COLO668 (cell line): Measurements from ENCODE around the gene NR2C2AP.

ENCODE experiments used
- DNase-seq: peaks from one replicate; lab custom pipeline; 2025; ENCODE audit not compliant: unreplicated experiment; lab: John Stamatoyannopoulos, UW

Gene NR2C2AP

DNA sequence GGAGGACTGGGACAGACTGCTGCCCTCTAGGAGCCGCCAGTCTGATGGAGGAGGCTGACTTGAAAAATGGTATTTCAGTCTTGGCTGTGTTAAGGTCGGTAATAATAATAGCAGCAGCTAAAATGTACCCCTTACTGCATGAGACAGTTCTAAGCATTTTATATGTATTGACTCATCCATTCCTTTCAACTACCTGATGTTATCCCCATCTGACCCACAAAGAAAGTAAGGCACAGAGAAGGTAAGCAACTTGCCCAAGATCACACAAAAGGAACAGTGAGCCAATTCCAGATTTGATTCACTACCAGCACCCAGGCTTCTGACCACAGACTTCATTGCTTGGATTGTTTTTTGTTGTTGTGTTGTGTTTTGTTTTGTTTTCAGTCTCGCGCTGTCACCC lies 12.6 kb upstream of the NR2C2AP start:
- no peak for DNase-seq

DNA sequence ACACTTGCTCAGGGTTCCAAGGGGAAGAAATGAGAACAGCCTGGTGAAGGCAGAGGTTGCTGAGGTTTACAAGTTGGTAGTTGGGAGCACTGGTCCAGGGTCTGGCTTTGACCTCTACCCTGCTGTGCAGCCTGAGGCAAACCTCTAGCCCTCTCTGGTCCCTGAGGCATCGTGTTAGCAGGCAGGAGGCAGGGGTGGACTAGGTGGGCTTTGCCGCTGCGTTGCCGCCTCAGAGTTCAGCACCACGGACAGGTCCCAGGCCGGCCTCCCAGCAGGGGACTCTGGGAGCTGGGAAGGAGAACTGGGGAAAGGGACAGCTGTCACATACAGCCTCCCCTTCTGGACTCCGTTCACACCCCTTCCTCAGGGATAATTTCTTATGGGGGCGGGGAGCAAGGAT lies 11.7 kb upstream of the NR2C2AP start:
- no peak for DNase-seq

DNA sequence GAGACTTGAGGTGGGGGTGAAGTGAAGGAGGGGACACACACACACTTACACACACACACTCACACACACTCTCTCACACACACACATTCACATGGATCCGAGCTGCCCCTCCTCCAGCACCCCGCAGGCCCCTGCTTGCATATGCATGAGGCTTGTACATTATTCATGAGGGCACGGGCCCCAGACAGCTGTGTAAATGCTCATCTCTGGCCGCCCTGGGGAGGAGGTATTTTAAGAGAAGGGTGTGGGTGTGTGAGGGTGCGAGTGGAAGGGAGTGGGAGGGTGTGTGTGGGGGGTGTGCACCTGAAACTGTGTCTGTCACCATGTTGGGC lies 10.9 kb upstream of the NR2C2AP start:
- peak; percentile 53 for DNase-seq

DNA sequence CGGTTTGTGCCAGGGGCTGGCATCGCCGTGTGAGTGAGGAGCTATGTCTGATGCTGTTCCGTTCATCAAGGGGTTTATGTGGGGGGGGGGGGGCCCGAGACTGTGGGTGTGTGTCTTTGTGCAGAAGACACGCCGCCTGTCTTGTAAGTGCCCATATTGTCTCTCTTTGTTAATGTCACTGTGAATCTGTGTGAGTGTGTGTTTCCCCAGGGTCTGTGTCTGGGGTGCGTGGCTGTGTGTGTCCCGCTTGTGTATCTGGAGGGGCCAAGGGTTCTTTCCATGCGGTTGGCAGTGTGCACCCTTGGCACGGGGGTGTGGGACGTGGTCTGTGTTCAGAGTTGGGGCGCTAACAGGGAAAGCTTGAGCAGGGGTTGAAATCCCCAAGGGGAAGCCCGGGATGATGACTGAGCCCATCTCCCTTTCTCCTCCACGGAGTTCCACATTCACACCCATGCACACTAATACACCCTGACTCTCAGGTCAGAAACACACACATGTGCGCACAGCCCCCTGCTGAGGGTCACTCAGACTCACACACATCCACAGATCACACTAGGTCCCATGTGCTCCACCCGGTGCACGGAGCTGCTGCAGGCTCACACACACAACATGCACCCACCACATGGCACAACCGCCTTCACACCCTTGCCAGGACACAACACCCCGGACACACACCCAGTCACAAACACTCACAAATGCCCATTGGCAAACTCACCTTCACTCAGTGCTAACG lies 10.4 kb upstream of the NR2C2AP start:
- no peak for DNase-seq

DNA sequence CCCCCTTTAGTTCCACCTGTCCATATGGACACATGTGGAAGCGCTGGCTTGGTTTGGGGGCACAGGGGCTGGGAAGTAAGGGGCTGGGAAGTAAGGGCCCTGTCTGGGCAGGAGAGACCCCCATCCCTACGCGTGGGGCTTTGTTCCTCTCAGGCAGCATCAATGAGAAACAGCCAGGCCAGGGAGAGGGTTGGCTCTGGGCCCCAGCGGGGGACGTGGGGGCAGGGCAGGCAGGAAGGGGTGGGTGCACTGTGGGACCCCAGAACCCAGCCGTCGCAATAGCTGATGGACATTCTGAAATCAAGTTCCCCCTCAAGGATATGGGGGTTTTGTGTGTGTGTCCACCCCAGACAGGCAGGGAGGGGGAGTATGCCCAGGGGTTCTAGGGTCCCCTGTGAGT lies 9.7 kb upstream of the NR2C2AP start:
- DNase-seq, result no peak

DNA sequence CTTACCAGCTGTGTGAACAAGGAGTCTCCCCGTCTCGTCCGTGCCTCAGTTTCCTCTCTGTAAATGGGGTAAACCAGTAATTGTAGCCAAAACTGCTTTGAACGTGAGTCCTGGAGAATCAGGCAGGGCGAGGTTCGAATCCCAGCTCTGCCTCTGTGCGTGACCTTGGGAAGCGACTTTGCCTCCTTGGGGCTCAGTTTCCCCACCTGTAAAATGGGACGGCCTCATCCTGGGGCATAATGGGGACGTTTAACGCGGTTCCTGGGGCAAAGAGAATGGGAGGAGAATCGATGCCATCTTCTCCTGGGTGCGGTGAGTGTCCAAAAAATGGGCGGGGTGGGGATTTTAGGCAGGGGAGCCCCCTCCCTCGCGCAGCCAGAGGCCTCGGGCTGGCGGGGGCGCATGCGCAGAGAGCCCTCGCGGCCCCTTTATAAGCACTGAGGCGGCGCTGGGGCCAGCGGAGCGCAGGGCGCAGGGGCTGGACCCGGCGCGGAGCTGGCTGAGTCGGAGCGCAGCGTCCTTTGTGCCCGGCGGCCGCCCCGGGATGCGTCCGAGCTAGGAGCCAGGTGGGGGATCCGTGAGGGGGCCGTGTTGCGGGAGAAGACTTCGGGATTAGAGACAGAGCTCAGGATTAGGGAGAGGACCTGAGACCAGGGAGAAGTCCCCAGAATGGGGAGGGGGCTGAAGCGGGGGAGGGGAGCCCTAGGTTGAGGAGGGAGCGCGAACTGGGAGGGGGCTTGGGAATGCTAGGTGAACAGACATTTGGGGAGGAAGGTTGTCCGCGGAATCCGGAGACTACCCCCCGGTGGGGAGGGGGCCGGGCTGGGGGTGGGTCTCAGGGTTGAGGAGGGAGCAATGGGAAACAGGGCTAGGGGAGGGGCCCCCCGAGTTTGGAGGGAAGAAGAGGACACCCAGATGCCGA lies 8.5 kb upstream of the NR2C2AP start, which contains the start of gene NCAN:
Gene NCAN, plus strand, starts transcription at position 460 of the 922 bp plus-strand sequence. CDS start 4,996 bp downstream, outside the sequence.
- no peak for DNase-seq

DNA sequence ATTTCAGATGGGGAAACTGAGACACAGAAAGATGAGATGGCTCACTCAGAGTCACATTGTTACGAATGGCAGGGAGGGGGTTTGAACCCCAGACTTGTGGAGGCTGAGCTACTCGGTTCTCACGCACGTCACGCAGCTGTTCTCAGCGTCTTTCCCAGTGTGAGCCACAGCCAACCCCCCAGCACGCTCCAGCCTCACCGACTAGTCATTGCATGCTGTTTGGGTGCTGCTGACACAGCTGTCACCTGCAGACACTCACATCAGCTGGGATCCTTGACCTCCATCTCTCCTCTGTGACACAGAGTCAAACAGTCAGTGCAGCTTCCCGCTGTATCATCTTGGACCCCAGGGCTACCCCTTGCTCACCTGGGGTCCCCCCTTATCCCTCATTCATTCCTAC lies 6.2 kb upstream of the NR2C2AP start:
- DNase-seq, result peak; percentile 48

DNA sequence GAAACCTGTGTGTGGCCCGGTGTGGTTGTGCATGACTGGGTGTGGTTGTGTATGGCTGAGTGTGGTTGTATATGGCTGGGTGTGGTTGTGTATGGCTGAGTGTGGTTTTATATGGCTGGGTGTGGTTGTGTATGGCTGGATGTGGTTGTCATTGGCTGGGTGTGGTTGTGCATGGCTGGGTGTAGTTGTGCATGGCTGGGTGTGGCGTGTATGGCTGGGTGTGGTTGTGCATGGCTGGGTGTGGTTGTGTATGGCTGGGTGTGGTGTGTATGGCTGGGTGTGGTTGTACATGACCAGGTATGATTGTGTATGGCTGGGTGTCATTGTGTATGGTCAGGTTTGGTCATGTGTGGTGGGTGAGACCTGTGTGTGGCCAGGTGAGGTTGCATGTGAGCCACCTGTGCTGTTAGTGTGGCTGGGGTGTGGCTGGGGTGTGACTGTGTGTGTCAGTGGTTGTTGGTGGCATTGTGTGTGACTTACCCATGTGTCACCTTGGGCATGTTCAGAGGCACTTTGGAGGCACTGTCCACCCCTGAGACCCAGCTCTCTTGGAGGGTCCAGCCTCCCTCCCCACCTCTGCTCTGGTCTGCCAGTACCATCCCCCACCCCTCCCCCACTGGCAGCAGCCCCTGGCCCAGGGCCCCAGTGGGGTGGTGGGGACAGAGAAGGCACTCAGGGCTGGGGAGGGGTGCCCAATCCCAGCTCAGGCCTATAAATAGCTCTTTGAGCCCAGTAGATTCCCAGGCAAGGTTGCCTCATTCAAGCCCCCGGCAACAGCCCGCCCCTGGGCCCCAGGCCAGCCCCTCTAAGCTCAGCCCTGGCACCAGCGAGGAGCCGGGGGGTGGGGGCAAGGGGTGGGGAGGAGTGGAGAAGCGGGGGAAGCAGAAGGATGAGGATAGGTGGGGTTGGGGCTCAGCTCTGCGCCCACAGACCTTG lies 4.7 kb upstream of the NR2C2AP start:
- DNase-seq, result no peak

DNA sequence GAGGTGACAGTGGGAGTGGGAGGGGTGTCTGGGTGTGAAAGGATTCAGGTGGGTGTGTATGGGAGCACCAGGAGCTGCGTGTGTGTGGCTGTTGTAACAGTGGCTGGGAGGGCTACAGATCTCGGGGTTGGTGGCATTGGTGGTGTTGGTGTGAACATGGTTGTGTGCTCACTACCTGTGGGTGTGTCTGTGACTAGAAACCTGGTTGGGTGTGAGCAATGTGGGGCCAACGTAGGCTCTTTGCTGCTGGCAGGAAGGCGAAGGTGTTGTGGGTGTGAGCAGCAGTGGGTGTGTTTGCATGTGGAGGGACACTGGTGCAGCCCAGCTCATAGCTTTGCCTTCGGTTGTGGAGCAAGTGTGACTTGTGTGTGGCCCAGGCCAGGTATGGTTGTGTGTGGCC lies 3.7 kb upstream of the NR2C2AP start:
- DNase-seq, result no peak

DNA sequence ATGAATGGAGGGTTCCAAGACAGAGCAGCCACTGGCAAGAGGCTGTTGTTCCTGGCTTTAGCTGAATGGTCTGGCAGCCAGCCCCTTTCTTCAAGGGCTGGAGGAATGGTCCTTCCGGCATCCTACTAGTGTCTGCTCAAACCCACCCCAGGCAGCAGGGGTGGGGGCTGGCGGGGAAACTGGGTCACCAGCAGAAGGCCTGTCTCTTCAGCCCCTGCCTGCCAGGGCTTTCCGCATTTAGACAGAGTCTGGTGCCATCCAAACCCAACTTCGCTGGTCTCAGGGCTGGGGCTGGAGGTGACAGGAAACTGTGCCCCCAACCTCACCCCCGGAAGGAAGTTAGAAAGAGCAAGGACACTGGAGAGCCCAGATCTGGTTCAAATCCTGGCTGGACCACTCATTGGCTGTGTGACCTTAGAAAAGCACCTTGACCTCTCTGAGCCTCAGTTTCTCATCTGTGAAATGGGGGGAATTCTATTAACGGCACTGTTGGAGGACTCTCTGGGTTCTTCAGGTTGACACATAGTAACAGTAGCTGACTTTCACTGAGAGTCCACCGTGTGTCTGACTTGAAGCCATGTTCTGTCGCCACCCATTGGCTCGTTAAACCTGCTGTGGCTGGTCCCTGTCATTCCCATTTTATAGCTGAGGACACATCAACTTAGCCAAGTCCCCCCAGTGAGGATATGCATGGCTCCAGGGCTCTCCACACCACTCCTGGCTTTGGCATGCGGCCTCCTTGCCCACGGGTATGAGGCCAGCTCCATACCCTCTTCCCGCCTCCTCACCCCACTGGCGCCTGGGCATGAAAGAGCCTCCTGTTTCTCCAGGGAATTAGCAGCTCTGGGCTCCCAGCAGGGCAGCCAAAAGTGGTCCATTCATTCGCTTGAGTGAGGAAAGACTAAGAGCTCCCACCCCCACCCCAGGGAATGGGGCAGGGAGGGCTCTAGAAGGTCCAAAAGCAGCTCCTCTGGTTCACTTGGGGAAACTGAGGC lies 2.5 kb upstream of the NR2C2AP start:
- DNase-seq, result no peak

DNA sequence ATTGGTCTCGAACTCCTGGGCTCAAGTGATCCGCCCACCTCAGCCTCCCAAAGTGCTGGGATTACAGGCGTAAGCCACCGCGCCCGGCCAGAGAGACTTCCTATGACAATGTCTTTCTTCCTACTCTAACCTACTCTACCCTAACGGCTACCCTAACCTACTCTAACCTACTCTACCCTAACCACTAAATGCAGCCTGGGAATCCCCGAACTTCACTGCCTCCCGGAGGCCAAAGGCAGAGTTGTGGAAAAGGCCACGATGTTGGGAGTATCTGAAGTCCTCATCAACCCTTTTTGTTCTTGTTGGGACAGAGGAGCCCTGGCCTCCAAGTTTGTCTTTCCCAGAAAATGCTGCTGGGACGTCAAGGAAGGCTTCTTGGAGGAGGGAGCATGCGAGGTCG lies 967 bp upstream of the NR2C2AP start:
- no peak for DNase-seq

DNA sequence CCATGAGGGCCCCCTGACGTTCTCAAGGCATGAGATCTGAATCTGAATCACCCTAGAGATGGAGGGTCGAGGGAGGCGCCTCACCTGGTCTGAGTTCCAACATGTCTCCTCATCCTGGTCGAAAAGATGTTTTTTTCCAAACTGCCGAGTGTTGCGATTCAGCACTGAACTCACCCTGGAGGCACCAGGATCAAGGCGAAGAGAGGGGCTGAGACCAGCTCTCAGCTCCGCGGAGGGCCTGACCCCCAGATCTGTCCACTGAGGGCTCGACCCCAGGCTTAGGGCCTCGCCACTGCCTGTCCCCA lies 555 bp downstream of the NR2C2AP start:
- no peak for DNase-seq

DNA sequence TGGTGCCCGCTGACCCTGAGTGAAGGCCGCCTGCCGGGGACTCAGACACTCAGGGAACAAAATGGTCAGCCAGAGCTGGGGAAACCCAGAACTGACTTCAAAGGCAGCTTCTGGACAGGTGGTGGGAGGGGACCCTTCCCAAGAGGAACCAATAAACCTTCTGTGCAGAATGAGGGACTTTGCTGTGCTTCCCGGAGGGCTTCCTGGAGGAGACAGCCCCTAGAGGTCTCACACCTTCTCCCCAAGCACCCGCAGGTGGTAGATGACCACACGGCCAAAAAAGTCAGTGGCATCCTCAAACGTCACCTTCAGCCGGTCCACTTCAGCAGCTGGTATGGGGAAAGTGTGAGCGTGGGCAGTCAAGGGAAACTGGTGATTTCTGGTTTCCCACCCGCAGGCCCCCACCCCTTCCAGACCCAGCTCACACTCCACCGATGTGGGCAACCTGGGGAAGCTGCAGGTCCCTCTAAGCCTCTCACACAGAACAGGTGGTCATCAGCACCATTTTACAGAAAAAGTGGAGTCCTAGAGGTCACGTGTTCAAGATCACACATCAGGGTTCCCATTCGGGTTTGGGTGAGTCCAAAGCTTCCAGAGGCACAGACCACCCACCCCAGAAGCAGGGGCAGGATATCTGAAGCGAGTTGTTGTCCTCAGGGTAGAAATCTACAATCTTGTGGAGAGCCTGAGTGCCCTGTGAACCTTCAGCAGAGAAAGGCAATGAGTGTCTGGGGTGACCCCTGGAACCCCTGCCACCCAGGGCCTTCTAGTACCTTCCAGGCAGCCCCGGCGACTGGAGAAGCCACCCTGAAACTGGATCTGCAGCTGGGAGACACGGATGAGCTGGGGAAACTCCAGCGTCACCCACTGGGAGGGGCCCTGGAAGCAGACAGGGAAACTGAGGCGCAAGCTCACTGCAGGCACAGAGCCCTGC lies 1.2 kb downstream of the NR2C2AP start:
- no peak for DNase-seq

DNA sequence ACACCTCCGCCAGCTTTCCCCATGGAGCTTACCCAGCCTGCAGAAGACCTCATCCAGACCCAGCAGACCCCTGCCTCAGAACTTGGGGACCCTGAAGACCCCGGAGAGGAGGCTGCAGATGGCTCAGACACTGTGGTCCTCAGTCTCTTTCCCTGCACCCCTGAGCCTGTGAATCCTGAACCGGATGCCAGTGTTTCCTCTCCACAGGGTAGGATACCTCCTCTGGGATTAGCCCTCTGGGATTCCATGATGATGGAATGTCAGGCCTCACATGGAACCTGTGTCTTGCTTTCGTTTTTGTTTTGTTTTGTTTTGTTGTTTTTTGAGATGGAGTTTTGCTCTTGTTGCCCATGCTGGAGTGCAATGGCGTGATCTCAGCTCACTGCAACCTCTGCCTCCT lies 9.3 kb downstream of the NR2C2AP start:
- no peak for DNase-seq

DNA sequence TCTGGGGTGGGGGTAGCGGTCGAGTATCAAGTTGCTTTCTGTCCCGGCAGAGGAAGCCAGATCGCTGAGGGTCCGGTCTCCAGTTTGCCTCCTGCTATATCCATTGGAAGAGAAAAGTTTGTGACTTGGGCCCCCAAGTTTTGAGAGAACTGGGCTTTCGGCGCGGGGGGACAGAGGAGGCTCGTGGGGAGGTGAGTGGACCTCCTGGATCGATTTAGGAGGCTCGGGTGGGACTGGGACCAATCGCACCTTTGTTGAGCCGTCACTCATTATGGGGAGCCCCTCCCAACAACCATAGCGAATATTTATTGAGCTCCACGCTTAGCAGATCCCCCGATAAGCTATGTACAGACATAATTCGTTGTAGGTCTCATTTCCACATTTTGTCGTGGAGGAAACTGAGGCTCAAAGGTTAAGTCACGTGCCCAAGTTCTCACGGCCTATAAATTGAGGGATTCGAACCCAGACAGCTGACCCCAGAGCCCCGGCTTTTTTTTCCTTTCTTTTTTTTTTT lies 10.2 kb downstream of the NR2C2AP start:
- DNase-seq, result no peak

DNA sequence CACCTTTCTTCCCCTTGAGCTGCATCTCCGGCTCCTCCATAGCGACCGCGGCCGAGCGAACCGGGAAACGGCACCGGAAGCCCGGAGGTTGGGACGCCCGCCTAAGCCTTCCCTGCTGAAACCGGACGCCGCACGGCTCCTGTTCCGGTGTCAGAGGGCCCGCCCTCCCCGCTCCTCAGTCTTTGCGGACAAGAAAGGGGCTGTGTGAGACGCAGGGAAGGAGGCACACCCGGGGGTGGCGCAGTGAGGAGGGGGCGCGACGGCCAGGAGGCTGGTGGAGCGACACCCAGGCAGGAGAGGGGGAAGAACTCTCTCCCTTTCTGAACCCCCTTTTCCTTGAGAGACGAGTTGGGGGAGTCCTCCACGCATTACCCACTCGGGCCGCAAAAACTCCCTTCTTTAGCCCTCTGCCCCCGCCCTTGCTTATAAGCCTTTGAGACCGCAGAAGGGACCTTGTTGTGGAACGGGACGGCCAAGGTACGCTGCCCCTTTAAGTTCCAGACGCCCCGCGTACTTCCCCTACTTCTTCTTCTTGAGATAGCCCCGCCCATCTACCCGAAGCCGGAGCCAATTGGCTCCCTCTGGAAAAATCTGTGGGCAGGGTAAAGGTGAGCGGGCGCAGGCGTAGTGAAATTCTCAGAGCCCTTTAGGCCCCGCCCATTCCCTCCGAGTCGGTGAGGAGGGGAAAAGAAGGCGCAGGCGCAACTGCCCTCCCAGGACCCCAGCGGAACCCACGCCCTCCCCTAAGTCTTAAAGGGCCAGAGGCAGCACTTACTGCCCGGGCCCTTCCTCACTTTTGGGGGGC lies 10.9 kb downstream of the NR2C2AP start, which contains the start of the genes BORCS8 and RFXANK:
Gene BORCS8, minus strand, starts transcription at position 75 of the 805 bp plus-strand sequence. Its CDS starts 35 bp downstream, at position 40.
Gene RFXANK, plus strand, starts transcription at position 181 of the 805 bp plus-strand sequence. CDS start 1,689 bp downstream, outside the sequence.
- peak; percentile 99 for DNase-seq

DNA sequence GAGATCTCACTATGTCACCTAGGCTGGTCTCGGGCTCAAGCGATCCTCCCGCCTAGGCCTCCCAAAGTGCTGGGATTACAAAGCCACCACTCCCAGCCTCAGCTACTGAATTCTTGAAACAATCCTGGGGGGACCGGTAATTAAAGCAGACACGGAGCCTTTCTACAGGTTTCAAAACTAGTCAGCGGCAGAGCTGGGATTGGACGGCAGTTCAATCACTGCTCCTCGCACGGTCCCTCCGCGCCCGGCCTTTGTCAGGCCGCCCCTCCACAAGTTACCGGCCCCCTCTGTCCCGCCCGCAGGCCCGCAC lies 11.5 kb downstream of the NR2C2AP start:
- DNase-seq, result no peak

DNA sequence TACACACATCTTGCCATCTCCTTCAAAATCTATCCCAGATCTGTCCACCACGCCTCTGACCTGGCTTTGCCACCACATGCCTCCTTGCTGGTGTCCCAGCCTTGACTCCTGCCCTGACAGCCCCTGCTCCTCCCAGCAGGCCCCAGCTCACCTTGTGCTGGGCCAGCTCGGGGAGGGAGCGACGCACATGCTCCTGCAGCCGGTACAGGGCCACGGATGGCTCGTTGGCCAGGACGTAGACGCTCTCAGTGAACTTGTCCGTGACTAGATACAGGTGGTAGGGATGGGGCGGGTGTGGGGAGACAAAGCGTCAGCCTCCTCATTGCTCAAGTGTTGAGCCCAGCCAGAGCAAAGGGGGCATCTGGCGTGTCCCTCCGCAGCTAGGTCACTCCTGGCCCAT lies 16.5 kb downstream of the NR2C2AP start:
- DNase-seq, result no peak
